Activated CD8-positive, alpha-beta memory T cell treated with anti-CD3 and anti-CD28 coated beads for 48 hours (primary cell): ENCODE measurements around the gene SF3A1.

ENCODE experiments used
- DNase-seq, 3 experiments: peaks; one replicate each; pipeline ENCODE4 v3.0.0-alpha.2; 2020; ENCODE audit warnings: low read depth in 2 of 3, low spot score in 2 of 3

The SF3A1 gene

GRCh38 chr22:30325065-30325720 is 31.5 kb downstream of the SF3A1 start:
- no peak for DNase-seq

GRCh38 chr22:30324014-30324730 is 32.5 kb downstream of the SF3A1 start:
- DNase-seq: no peak

- no peak for DNase-seq
These were observed 33.4 kb downstream of the SF3A1 start for GRCh38 chr22:30323246-30323645.

GRCh38 chr22:30321461-30321860 is 35.2 kb downstream of the SF3A1 start:
- DNase-seq: no peak

- no peak for DNase-seq
These were observed 36.6 kb downstream of the SF3A1 start for GRCh38 chr22:30320021-30320556.

GRCh38 chr22:30318799-30319419 is 37.8 kb downstream of the SF3A1 start:
- DNase-seq: no peak

GRCh38 chr22:30317778-30318177 is 38.9 kb downstream of the SF3A1 start:
- DNase-seq: no peak

- DNase-seq: no peak
These were observed 40.6 kb downstream of the SF3A1 start for GRCh38 chr22:30315962-30316576.

- DNase-seq: peak in 1 of 3 experiments; percentile 40
These were observed 41.8 kb downstream of the SF3A1 start for GRCh38 chr22:30314915-30315314.

- DNase-seq: no peak
These were observed 42.9 kb downstream of the SF3A1 start for GRCh38 chr22:30313527-30314363.

- DNase-seq: no peak
These were observed 44.6 kb downstream of the SF3A1 start for GRCh38 chr22:30312053-30312452.

- DNase-seq: no peak
These were observed 45.6 kb downstream of the SF3A1 start for GRCh38 chr22:30310881-30311771.

GRCh38 chr22:30309951-30310741 is 46.5 kb downstream of the SF3A1 start:
- DNase-seq: no peak

GRCh38 chr22:30308518-30309230 is 48.0 kb downstream of the SF3A1 start:
- DNase-seq: no peak

GRCh38 chr22:30308093-30308492 is 48.6 kb downstream of the SF3A1 start:
- no peak for DNase-seq

GRCh38 chr22:30307041-30307574 is 49.6 kb downstream of the SF3A1 start:
- DNase-seq: no peak

- no peak for DNase-seq
These were observed 50.1 kb downstream of the SF3A1 start for GRCh38 chr22:30306627-30307011.
